Activated CD8-positive, alpha-beta memory T cell treated with anti-CD3 and anti-CD28 coated beads for 24 hours (primary cell): ENCODE measurements around the gene PCSK6.
"Not testable (repeated sequence)": the region's sequence is repeated elsewhere in the genome, so short reads cannot be mapped to it uniquely, and the experiment has no call there.

Experiments used
- DNase-seq: peaks from one replicate; pipeline ENCODE4 v3.0.0-alpha.2; 2020

Gene PCSK6

DNA sequence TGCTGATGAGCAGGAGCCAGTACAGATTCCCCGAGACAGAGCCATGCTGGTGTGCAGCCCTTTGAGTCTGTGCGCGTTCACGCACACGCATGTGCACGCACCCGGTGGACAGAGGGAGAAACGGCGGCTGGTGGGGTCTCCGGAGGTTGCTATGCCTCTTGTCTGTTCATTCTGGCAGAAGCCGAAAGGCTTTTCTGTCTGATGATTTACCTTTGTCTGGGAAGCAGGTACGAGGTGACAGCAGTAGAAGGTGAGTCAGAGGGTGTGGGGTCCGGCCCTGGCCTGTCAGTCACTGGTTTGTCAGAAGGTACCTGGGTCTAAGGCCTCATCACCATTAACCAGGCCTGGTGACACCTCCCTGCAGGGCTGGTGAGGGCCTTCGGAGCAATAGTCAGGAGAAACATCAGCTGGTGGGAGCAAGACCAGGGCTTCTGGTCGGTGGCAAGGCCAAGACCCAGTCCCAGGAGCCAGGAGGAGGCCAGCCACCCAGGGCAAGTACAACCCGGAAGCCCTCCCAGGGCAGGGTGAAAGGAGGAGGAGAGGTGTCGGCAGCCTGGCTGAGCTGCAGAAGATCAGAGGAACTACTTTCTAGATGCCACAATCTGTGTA lies 7.5 kb downstream of the PCSK6 start:
- no peak for DNase-seq

GRCh38 chr15:101481381-101481705 lies 8.2 kb downstream of the PCSK6 start:
- DNase-seq, result no peak

DNA sequence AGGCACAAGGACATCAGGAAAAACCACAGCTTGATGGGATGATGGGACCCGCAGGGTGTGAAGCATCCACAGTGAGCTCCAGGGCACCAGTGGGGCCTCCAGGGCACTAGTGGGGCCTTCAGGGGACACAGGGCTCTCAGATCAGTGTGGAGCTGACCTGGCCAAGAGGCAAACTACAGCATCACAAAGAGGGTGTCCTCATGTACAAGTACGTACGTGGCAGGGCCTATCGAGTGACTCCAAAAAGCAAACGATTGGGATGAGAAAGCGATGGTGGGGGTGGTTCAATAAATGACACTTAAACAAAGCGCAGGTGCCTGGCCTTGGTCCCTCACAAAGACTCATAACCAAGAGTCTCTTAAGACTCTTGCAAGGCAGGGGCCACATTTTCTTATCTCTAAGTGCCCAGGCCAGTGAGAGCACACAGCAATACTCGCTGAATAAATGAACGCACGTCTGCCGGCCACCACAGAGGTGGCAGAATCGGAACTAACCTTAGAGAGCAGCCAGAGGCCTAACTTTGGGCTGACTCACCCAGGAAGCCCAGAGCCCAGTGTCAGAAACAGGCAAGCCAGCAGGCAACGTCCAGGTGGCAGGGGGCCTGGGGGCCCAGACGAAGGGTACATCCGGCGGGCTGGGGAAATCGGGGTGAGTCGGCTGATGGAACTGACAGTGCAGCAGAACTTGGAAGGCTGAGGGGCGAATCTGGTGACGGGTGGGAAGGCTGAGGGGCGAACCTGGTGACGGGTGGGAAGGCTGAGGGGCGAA lies 8.7 kb downstream of the PCSK6 start:
- no peak for DNase-seq

GRCh38 chr15:101479851-101480612 lies 9.5 kb downstream of the PCSK6 start:
- DNase-seq, result no peak

GRCh38 chr15:101479342-101479845 lies 10.1 kb downstream of the PCSK6 start:
- no peak for DNase-seq

DNA sequence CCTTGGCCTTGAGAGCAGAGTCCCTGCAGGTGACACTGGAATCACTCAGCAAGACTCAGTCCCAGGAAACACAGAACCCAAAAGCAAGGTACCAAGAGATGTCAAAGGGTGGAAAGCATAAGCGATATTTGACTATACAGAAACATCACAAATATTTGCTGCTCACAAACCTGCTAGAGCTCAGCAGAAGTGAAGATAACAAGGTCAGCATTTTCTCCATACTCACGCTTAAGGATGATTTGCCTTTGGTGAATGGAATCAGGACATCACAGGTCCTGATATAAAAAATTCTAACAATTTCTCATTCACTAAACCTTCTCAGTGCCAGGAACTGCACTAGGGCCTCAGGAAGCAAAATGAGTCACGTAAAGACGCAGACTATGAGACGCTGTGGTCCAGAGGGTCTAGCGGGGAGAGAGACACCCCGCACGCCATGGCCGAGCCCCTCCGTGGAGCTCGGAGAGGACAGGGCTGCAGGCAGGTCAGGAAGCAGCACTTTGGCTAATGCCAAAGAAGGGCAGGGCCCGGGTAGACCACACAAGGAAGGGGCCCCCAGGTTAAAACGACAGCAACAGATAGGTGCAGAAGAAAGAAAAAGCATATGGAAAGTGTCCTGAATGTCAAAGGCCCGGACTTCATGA lies 10.7 kb downstream of the PCSK6 start:
- no peak for DNase-seq

DNA sequence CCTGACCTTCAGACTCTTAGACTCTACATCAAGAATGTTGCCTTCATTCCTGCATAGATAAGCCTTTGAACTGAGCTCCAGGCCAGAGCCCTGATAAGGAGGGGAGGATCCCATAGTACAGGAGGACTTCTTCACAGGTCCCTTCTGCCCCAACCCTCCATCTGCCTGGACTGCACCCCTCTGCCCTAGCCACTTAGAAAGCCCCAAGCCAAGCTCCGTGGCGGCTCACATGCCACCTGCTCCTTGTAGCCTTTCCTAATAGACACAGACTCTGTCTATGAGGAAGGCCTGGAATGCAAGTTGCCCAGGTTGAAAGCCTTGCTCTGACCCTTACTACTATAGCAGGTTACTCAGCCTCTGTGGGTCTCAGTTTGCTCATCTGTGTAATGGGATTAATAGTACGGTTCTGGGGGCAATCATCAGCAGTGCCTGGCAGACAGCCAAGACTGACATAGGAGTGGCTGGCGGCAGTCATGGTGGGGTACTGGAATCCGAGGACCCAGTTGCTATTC lies 11.6 kb downstream of the PCSK6 start:
- no peak for DNase-seq

GRCh38 chr15:101476756-101477155 lies 12.8 kb downstream of the PCSK6 start:
- no peak for DNase-seq

- DNase-seq, result no peak
These were observed 14.5 kb downstream of the PCSK6 start for GRCh38 chr15:101474983-101475382.

- no peak for DNase-seq
These were observed 15.3 kb downstream of the PCSK6 start for GRCh38 chr15:101474233-101474632.

DNA sequence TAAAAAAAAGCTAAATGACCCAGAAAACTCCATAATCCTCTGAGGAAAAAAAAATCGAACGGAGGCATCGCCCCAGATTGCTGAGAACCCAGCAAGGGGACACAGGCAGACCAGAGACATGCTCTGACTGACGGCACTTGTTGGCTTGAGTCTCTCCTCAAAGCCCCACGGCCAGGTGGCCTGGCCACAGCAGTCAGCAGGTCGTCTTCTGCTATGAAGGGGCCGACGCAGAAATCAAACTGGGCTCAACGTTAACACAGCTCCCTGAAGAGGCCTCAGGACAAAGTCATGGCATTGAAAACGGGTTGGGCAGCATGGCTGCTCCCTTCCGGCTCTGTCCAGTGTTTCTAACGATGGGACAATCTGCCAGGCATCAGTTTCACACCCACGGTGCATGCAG lies 17.5 kb downstream of the PCSK6 start:
- DNase-seq, result no peak

GRCh38 chr15:101470548-101471239 lies 18.8 kb downstream of the PCSK6 start:
- DNase-seq, result no peak

DNA sequence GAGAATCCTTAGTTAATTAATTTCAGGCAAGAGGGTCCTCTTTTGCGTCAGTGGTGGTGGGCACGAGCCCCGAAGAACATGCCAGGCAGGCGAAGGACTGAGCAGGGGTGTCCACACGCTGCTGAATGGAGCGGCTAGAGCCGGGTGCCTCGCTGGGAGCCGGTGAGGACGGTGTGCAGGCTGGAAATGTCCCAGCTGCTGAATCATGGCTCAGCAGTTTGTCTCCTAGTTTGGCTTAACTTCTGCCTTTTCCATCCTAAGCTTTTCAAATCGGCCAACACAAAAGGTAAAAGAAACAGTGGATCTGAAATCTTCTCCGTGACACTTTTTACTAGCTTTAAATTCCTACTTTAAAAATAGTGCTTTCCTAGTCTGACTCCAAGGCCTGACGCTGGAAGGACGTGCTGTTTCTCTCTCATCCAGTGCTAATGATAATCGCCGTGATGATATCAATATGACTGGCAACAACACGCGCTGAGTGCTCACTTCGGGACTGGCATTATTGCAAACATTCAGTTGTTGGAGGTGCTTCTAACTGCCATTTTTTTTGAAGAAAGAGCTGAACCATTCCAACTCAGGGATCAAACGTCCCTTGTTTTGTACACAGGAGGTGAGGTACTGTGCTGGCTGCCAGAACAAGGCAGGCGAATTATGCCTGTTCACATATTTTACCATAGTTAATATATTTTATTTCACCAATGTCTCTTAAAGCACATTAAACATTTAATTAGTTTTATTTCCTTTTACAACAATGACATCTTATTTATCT lies 19.8 kb downstream of the PCSK6 start:
- no peak for DNase-seq

GRCh38 chr15:101466188-101466587 lies 23.3 kb downstream of the PCSK6 start:
- no peak for DNase-seq

DNA sequence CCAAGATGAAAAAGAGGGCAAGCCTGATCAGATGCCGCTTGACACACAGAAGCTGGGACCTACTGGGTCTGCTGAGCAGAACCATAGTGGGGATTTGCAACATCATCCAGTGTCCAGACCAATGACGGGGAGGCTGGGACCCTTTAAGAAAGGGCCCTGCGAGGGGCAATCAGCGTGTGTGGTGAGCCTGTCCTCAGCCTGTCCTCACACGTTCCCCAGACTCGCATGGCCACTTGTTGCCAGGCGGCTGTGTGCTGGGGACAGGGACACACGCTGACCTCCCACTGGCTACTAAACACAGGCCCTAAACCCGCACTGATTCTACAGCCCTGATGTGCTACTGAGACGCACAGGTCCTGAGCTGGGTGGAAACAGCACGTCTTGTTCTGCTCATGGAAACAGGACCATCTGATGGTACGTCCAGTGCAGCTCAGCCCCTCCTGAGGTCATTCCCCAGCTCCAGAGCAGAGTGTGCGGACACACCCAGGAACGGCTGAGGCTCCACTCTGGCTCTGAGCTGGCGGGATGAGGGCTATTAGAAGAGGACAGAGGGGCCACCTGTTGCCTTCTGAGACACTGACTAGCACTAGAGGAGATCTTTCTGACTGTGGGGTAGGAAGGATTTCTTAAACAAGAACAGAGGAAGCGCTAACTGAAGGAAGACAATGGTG lies 24.4 kb downstream of the PCSK6 start:
- DNase-seq, result no peak

DNA sequence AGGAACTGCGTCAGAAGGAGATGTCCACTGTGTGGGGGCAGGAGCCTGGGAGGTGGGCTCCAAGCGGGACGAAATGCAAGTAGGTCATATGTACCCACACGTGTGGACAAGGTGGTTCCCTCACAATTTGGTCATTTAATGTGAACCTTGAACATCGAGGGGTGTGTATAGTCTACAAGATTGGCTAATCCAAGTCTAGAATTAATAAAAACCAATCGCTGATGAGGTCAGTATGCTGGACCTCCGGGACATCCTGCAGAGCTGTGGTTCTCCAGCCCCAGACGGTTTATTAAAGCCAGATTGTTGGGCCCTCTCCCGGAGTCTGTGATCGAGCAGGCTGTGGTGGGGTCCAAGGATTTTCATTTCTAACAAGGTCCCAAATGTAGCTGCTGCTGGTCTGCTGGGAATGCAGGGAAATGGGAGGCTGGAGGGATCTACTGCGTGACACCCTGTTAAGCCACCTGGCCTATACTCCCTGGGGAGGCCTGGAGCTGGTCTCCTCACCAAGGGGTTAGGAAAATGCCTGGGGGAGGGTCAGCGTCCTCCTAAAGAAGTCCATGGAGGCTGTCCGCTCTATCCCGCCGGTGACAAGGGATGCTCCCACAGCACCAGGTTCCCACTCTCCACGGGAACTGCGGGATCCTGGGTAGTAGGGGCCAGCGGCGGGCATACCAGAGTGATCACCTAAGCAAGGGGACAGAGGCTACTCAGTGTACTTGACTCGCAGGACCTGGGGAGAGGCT lies 25.1 kb downstream of the PCSK6 start:
- DNase-seq, result no peak

DNA sequence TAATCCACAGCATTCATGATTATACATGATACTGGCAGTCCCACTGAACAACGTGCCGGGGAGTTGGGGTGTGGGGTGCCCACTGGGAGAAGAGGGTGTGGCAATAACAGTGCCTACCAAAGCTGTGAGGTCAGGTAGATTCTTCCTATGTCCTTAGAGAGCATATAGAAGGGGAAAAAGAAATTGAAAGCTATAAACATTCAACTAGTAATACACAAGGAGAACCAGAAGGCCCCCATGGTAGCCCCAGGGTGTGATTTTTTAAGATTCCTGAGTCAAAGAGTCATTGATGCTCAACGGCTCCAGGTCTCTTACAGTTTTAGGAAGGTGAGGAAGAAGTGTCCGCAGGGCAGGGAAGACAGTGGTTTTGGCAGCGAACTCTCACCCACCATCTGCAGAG lies 25.8 kb downstream of the PCSK6 start:
- DNase-seq, result not testable (repeated sequence)

DNA sequence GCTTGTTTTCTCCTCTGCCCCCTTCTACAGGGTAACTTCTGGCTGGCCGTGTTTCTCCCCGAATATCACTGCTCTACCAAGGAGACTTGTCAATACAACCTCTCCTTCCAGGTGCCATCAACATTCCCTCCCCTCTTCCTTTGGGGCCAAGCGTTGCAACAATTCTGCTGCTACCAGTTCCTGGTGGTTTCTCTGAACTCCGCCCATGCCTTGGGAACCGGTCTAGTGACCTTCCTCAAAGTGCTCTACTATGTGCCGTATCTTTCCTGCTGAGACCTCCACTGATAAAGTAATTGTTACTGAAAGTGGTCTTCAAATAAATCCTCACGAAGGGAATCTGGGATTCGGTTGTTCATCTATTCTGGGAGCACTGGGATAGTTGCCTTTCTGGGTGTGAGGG lies 26.2 kb downstream of the PCSK6 start:
- DNase-seq, result no peak

- DNase-seq, result no peak
These were observed 28.4 kb downstream of the PCSK6 start for GRCh38 chr15:101461097-101461496.

DNA sequence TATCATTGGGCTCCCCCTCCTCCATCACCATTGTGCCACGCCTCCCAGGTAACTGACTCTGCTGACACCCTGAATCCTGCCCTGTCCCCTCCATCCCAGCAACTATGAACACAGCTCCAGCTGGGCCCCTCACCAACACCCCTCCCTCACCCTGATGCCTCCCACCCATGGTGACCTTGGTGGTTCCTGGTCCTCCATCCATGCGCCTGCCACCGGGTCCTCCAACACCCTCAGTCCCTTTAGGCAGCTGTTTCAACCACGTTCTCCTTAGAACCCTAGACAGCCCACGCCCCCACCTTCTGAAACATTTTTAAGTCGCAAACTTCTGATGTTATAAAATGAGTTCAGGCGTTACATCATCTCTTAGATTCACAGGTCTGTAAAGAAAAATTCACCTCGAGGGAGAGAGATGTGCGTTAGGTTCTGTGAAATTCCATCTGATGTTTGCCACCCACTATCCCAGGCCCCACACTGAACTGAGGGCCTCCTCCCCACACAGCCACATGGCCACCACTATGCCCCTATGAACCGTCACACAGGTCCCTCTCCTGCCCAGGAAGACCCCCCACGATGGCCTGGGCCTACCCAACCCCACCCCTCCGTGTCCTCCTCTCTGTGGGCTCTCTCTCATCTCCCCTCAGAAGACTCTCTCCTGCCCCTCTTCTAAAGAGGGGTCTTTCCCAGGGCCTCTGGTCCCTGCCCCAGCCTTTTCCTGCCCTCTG lies 29.8 kb downstream of the PCSK6 start:
- no peak for DNase-seq
